ENCODE results near the gene INHA.

The INHA gene

GRCh38 chr2:219536967-219537366 is 35.1 kb upstream of the INHA start:
- TF ChIP-seq SIN3A (IDR thresholded peaks at IDR 0.05; ENCODE audit: borderline replicate concordance, insufficient read depth, low read length) (no peak), POLR2AphosphoS5 (IDR thresholded peaks at IDR 0.05; ENCODE audit: low read depth, low read length) (no peak), TAF1 (IDR thresholded peaks at IDR 0.05; ENCODE audit: borderline replicate concordance, insufficient read depth, low read length) (no peak), FOXP2 (optimal IDR thresholded peaks at IDR 0.05; ENCODE audit: borderline replicate concordance, extremely low read depth, extremely low read length, insufficient read depth) (no peak)
- TF ChIP-seq, protein P1, sequence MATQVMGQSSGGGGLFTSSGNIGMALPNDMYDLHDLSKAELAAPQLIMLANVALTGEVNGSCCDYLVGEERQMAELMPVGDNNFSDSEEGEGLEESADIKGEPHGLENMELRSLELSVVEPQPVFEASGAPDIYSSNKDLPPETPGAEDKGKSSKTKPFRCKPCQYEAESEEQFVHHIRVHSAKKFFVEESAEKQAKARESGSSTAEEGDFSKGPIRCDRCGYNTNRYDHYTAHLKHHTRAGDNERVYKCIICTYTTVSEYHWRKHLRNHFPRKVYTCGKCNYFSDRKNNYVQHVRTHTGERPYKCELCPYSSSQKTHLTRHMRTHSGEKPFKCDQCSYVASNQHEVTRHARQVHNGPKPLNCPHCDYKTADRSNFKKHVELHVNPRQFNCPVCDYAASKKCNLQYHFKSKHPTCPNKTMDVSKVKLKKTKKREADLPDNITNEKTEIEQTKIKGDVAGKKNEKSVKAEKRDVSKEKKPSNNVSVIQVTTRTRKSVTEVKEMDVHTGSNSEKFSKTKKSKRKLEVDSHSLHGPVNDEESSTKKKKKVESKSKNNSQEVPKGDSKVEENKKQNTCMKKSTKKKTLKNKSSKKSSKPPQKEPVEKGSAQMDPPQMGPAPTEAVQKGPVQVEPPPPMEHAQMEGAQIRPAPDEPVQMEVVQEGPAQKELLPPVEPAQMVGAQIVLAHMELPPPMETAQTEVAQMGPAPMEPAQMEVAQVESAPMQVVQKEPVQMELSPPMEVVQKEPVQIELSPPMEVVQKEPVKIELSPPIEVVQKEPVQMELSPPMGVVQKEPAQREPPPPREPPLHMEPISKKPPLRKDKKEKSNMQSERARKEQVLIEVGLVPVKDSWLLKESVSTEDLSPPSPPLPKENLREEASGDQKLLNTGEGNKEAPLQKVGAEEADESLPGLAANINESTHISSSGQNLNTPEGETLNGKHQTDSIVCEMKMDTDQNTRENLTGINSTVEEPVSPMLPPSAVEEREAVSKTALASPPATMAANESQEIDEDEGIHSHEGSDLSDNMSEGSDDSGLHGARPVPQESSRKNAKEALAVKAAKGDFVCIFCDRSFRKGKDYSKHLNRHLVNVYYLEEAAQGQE (IDR thresholded peaks at IDR 0.05; ENCODE audit: insufficient read depth in 1 of 2, low read depth in 2 of 2, low read length in 2 of 2): no peak

- TF ChIP-seq FOXP2 (optimal IDR thresholded peaks at IDR 0.05; ENCODE audit: borderline replicate concordance, extremely low read depth, extremely low read length, insufficient read depth): no peak
- TF ChIP-seq, protein P1 (IDR thresholded peaks at IDR 0.05; ENCODE audit: insufficient read depth in 1 of 2, low read depth in 2 of 2, low read length in 2 of 2): no peak
- TF ChIP-seq SIN3A (IDR thresholded peaks at IDR 0.05; ENCODE audit: borderline replicate concordance, insufficient read depth, low read length): no peak
- TF ChIP-seq TAF1 (IDR thresholded peaks at IDR 0.05; ENCODE audit: borderline replicate concordance, insufficient read depth, low read length): no peak
- TF ChIP-seq POLR2AphosphoS5 (IDR thresholded peaks at IDR 0.05; ENCODE audit: low read depth, low read length): no peak
Observed at GRCh38 chr2:219537657-219538488, 34.2 kb upstream of the INHA start.

DNA sequence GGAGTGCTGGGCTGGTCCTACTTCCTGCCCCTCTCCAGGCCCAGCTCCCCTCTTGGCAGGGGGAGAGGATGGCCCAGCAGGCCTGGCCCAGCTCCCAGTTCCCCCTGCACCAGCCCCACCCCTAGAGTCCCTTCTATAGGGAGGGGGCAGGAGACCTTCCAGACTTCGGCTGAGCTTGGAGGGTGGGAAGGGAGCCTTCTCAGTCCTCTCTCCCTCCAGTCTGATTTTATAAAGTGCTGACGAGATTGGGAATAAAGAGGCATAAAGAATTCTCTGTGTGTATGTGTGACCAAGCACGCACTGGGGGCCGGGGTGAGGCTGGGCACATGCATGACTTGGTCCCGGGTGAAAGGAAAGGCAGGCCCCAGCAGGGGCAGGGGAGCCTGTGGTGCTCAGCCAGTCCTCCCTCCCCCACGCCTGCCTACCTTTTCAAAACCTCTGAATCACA is 33.6 kb upstream of the INHA start:
- TF ChIP-seq, protein P1 (IDR thresholded peaks at IDR 0.05; ENCODE audit: insufficient read depth in 1 of 2, low read depth in 2 of 2, low read length in 2 of 2): no peak
- TF ChIP-seq FOXP2 (optimal IDR thresholded peaks at IDR 0.05; ENCODE audit: borderline replicate concordance, extremely low read depth, extremely low read length, insufficient read depth) (no peak), POLR2AphosphoS5 (IDR thresholded peaks at IDR 0.05; ENCODE audit: low read depth, low read length) (no peak), TAF1 (IDR thresholded peaks at IDR 0.05; ENCODE audit: borderline replicate concordance, insufficient read depth, low read length) (no peak), SIN3A (IDR thresholded peaks at IDR 0.05; ENCODE audit: borderline replicate concordance, insufficient read depth, low read length) (no peak)

- TF ChIP-seq POLR2AphosphoS5 (IDR thresholded peaks at IDR 0.05; ENCODE audit: low read depth, low read length) (no peak), TAF1 (IDR thresholded peaks at IDR 0.05; ENCODE audit: borderline replicate concordance, insufficient read depth, low read length) (no peak), FOXP2 (optimal IDR thresholded peaks at IDR 0.05; ENCODE audit: borderline replicate concordance, extremely low read depth, extremely low read length, insufficient read depth) (no peak), SIN3A (IDR thresholded peaks at IDR 0.05; ENCODE audit: borderline replicate concordance, insufficient read depth, low read length) (no peak)
- TF ChIP-seq, protein P1 (IDR thresholded peaks at IDR 0.05; ENCODE audit: insufficient read depth in 1 of 2, low read depth in 2 of 2, low read length in 2 of 2): no peak
Observed at GRCh38 chr2:219538956-219539788, 32.9 kb upstream of the INHA start.

All from PFSK-1 (cell line).